SK-N-MC (cell line): ENCODE measurements around the gene DGKI.

Experiments
- DNase-seq: peaks from one replicate; pipeline ENCODE4 v3.0.0-alpha.2; 2011; ENCODE audit warnings: low read depth, low spot score
- H3K27ac ChIP-seq: fragments of 200-600 bp; sonication (generic); 2 replicates; pipeline ENCODE4 v1.5.1; 2016; ENCODE audit warnings: mixed run types
- H3K36me3 ChIP-seq: fragments of 200-600 bp; sonication (generic); 2 replicates; pipeline ENCODE4 v1.6.1; 2017; ENCODE audit warnings: antibody characterized with exemption, low read length, mixed read lengths; ENCODE audit not compliant: insufficient read depth
- H3K4me3 ChIP-seq: fragments of 200-600 bp; sonication (generic); 2 replicates; pipeline ENCODE4 v1.5.1; 2016
- H3K9ac ChIP-seq: fragments of 200-600 bp; sonication (generic); 2 replicates; pipeline ENCODE4 v1.8.0; 2017; ENCODE audit warnings: mixed run types, mixed read lengths; ENCODE audit not compliant: insufficient read length
- H3K9me3 ChIP-seq: fragments of 200-600 bp; sonication (generic); 2 replicates; pipeline ENCODE4 v1.6.1; 2017; ENCODE audit warnings: low read depth, mild to moderate bottlenecking, antibody characterized with exemption, low read length, moderate library complexity, mixed read lengths
- EZH2 ChIP-seq: fragments of 200-600 bp; sonication (generic); IDR thresholded peaks from one replicate; pipeline ENCODE4 v1.6.1; 2017; ENCODE audit warnings: antibody characterized with exemption
- FOXP2 ChIP-seq: optimal IDR thresholded peaks from 2 replicates; pipeline ENCODE3; 2011; ENCODE audit warnings: mild to moderate bottlenecking, moderate library complexity; ENCODE audit not compliant: insufficient read depth; ENCODE audit errors: extremely low read length, control extremely low read depth
- POLR2AphosphoS5 ChIP-seq: IDR thresholded peaks from 2 replicates; pipeline ENCODE4 v1.6.1; 2012; ENCODE audit warnings: mild to moderate bottlenecking, low read depth, low read length, borderline replicate concordance

The DGKI gene

DNA sequence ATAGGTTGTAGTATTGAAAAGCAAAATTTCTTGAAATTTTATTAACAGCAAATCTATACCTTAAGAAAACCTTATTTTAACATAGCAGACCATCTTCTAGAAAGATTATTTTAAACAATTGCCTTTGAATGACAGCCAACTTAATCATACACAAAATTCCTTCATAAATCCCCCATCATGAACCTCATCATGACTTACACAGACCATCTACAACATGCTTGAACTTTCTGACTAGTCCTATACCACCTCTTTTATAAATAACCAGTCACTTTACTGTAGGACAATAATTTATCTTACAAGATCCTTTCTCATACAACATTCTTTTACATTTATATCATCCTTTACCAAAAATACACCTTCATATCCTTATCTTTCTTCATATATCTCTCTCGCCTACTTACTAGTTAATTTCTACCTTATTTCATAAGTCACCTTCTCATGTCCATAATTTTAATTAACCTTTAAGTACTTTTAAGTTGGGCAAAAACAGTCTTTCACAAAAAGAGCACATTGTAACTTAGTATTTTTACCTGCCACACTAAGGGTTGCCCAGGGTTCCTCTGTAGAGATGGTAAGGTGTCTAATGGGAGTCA lies 486.6 kb downstream of the DGKI start:
- Histone ChIP-seq H3K9me3 (peaks cover 10% of the 10 kb centered on the region; the same call in 1 of the 2 replicates), H3K27ac (no peak overlapping the region), H3K36me3 (no peaks in the 10 kb centered on the region), H3K4me3 (no peak overlapping the region), H3K9ac (no peak overlapping the region)
- no peak for TF ChIP-seq EZH2
- no peak for TF ChIP-seq POLR2AphosphoS5
- DNase-seq = no peak

DNA sequence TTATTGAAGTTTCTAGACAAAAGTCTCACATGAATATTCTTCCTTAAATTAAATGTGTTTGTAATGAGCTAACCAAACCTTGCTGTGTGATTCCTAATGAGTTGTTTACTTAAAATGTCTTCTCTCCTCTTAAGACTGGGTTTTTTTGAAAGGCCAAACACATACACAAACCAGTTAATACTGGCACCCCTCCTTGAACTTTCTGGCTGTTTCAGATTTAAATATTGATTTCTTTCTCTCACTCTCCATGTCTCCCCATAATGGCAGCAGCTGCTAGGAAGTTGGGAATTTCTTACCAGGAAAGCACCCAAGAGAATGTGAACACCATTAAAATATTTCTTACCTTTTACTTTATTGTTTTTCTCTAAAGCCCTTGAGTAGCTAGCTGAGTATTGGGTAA lies 491.8 kb downstream of the DGKI start:
- H3K9ac ChIP-seq = no peak overlapping the region
- TF ChIP-seq POLR2AphosphoS5 = no peak
- TF ChIP-seq EZH2 = no peak
- no peak for TF ChIP-seq FOXP2
- no peak overlapping the region for H3K4me3 ChIP-seq
- H3K36me3 ChIP-seq = no peaks in the 10 kb centered on the region
- H3K27ac ChIP-seq = no peak overlapping the region
- DNase-seq = no peak
- no peaks in the 10 kb centered on the region; the same call in 1 of the 2 replicates for H3K9me3 ChIP-seq

DNA sequence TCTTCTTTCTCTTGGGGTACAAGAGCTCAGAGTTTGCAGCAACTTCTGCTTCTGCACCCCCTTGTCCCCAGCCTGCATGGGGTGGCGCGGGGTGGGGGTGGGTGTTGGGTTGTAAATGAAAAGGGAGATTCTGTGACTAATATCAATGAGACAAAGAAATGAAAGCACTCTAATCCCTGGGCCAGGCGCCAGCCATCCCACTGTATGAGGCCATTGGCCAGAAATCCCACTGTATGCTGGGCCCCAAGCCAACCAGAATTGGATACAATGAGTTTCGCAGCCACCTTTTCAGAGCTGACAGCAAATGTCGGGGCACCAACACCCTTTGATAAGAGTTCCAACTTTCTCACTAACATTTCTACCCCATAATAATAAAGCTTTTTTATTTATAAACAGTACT lies 492.4 kb downstream of the DGKI start:
- Histone ChIP-seq H3K36me3 (no peaks in the 10 kb centered on the region), H3K4me3 (no peak overlapping the region; the same call in 1 of the 2 replicates), H3K27ac (no peak overlapping the region), H3K9ac (no peak overlapping the region), H3K9me3 (no peaks in the 10 kb centered on the region; the same call in 1 of the 2 replicates)
- no peak for DNase-seq
- TF ChIP-seq EZH2 (no peak), POLR2AphosphoS5 (no peak), FOXP2 (no peak)

DNA sequence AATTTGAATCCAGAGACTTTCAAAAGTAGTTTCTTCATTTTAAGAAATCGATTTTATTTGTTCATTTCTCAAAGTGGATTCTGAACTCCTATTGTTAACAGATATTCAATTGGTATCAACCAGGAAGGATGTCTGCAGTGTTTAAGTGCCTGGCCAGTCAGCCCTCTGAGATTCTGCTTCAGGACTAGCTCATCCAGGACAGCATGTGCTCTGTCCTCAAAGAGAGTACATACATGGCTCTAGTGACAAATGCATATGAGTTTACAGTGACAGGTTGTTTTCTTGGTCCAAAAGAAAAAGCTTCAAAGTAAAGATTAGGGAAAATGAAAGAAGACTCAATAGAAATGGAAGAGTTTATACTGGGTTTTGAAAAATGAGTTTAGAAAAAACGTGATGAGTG lies 494.8 kb downstream of the DGKI start:
- Histone ChIP-seq H3K9me3 (no peaks in the 10 kb centered on the region), H3K27ac (no peak overlapping the region), H3K9ac (no peak overlapping the region), H3K4me3 (no peak overlapping the region), H3K36me3 (no peaks in the 10 kb centered on the region)
- TF ChIP-seq EZH2 = no peak
- no peak for TF ChIP-seq FOXP2
- TF ChIP-seq POLR2AphosphoS5 = no peak
- no peak for DNase-seq

DNA sequence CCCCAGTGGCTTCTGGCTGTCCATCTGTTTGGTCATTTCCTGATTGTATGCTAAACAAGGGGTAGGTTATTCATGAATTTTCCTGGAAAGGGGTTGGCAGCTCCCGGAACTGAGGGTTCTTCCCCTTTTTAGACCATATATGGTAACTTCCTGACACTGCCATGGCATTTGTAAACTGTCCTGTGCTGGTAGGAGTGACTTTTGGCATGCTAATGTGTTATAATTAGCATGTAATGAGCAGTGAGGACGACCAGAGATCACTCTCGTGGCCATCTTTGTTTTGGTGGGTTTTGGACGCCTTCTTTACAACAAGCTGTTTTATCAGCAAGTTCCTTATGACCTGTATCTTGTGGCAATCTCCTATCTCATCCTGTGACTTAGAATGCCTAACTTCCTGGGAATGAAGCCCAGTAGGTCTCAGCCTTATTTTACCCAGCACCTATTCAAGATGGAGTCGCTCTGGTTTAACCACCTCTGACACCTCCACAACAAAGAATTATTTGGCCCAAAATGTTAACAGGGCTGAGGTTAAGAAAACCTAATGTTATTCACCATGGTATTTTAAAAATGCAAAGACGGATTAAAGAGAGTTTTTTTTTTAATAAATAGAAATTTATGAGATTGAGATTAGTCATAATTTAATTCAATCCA lies 500.9 kb downstream of the DGKI start:
- H3K27ac ChIP-seq = no peak overlapping the region

DNA sequence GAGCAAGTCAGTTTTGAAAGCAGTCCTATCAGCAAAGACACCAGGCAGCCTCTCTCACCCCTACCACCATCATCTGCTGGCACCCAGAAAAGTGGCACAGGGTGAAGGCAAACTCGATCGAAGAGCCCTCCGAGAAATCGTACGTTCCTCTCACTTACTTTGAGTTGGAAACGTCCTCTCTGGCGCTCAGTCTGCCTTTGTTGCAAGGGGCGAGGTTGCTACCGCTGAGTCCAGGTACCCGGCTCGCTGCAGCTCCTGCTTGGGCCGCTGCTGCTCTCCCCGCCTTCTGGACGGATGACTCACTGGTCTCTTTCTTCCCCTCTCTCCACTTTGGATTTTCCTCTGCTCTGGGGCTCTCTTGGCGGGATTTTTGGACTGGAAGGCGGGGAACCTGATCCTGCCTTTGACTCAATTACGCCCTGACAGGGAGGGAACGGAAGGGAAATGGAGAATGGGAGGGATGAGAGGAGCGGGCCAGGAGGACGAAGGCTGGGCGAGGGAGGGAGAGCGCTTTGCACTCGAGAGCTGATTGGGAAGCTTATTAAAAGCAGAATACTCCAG lies 503.4 kb downstream of the DGKI start, which contains the start of gene PTN:
Gene PTN (minus strand): TSS at position 453 of the 561 bp plus-strand sequence. CDS start 88,760 bp downstream, outside the sequence.
- Histone ChIP-seq H3K9ac (no peak within 1 kb of the TSS), H3K9me3 (no peaks in the 10 kb centered on the region), H3K36me3 (no peaks in the 10 kb centered on the region), H3K27ac (no peak within 1 kb of the TSS), H3K4me3 (no peak within 1 kb of the TSS)
- no peak for DNase-seq
- TF ChIP-seq EZH2 (no peak), POLR2AphosphoS5 (no peak), FOXP2 (no peak)

More for the DNA sequence above, 500.9 kb downstream of the DGKI start:
- no peak for TF ChIP-seq EZH2
- no peak for TF ChIP-seq FOXP2
- TF ChIP-seq POLR2AphosphoS5 = no peak
- H3K9ac ChIP-seq = no peak overlapping the region
- no peaks in the 10 kb centered on the region for H3K36me3 ChIP-seq
- no peaks in the 10 kb centered on the region for H3K9me3 ChIP-seq
- no peak for DNase-seq
- H3K4me3 ChIP-seq = no peak overlapping the region

DNA sequence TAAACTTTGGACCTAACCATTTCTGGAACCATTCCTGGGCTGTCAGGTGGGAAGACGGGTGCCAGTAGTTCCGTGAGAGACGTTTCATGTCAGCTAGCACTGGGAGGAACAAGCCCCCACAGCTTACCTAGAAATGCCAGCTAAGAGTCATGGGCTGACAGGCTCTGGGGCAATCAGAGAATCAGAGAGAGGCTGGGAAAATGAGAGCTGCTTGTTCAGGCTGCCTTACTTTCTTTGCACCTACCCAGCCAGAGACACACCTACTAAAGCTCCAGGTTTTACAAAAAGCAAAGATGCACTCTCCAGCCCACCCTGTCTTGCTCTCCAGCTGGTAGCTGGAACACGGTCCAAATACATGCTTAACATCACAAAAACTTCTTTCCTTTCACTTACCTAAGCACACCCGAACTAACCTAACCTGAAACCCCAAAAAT lies 503.9 kb downstream of the DGKI start:
- Histone ChIP-seq H3K9me3 (no peaks in the 10 kb centered on the region), H3K36me3 (no peaks in the 10 kb centered on the region), H3K27ac (no peak overlapping the region), H3K9ac (no peak overlapping the region), H3K4me3 (no peak overlapping the region)
- no peak for DNase-seq
- TF ChIP-seq FOXP2 (no peak), EZH2 (no peak), POLR2AphosphoS5 (no peak)

DNA sequence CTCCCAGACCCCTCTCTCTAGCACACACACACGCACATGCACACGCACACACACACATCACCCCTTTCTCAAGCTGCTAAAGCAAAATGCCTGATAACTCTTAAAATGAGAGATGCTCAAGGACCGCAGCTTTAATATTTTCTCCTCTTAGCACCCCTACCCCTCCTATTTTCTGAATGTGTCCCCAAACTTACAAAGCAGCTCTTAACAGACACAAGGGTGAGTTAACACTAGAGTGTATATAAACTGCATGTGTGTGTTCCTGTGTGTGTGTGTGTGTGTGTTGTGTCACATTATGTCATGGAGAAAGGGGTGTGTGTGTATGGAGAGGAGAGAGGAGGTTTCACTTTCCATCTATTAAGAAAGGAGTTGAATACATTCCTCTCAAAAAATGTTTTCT lies 504.5 kb downstream of the DGKI start:
- no peaks in the 10 kb centered on the region for H3K9me3 ChIP-seq
- H3K4me3 ChIP-seq = no peak overlapping the region
- TF ChIP-seq FOXP2 (no peak), EZH2 (no peak), POLR2AphosphoS5 (no peak)
- H3K36me3 ChIP-seq = no peaks in the 10 kb centered on the region
- no peak for DNase-seq
- no peak overlapping the region for H3K27ac ChIP-seq
- H3K9ac ChIP-seq = no peak overlapping the region
